HepG2 (cell line): ENCODE measurements around the gene TLE1. TPM values are rescaled to one million over a fixed set of nuclear protein-coding genes. Genes with fewer than 3 reads are reported as not detected.

Source experiments
- CHCHD3 ChIP-seq: sonication (generic); formaldehyde crosslinking; IDR thresholded peaks from 2 replicates; pipeline ENCODE4 v1.8.0; 2022; ENCODE audit warnings: mild to moderate bottlenecking, missing genetic modification reagents, moderate library complexity
- FOSL2 ChIP-seq: sonication (generic); formaldehyde crosslinking; IDR thresholded peaks from 2 replicates; pipeline ENCODE4 v1.4.0; 2020; ENCODE audit warnings: missing genetic modification reagents
- FOXK1 ChIP-seq: sonication (generic); formaldehyde crosslinking; IDR thresholded peaks from 2 replicates; pipeline ENCODE4 v1.4.0; 2020; ENCODE audit warnings: low read depth, missing genetic modification reagents, borderline replicate concordance
- GATAD1 ChIP-seq: IDR thresholded peaks from 2 replicates; pipeline ENCODE4 v1.6.1; 2016; ENCODE audit warnings: missing genetic modification reagents, missing compliant biosample characterization
- HOXA3 ChIP-seq: sonication (generic); formaldehyde crosslinking; IDR thresholded peaks from 2 replicates; pipeline ENCODE4 v1.5.0; 2020; ENCODE audit warnings: missing genetic modification reagents
- KDM3A ChIP-seq: IDR thresholded peaks from 2 replicates; pipeline ENCODE4 v1.6.1; 2018; ENCODE audit warnings: low read depth, missing compliant biosample characterization
- SP5 ChIP-seq: IDR thresholded peaks from 2 replicates; pipeline ENCODE4 v1.6.1; 2016; ENCODE audit warnings: low read depth, borderline replicate concordance
- SRSF9 ChIP-seq: fragments of 200-400 bp; formaldehyde crosslinking; IDR thresholded peaks from 2 replicates; pipeline ENCODE4 v1.6.1; 2018; ENCODE audit warnings: borderline replicate concordance, mild to moderate bottlenecking, low read depth, low read length; ENCODE audit not compliant: insufficient read depth, poor library complexity, severe bottlenecking
- SYNCRIP ChIP-seq: fragments of 200-400 bp; formaldehyde crosslinking; IDR thresholded peaks from 2 replicates; pipeline ENCODE4 v1.6.1; 2018; ENCODE audit warnings: mild to moderate bottlenecking, low read depth, low read length; ENCODE audit not compliant: insufficient read depth
- ZNF160 ChIP-seq: sonication (generic); formaldehyde crosslinking; IDR thresholded peaks from 2 replicates; pipeline ENCODE4 v1.8.0; 2022; ENCODE audit warnings: mild to moderate bottlenecking, inconsistent platforms, missing genetic modification reagents
- ZNF20 ChIP-seq: sonication (generic); formaldehyde crosslinking; IDR thresholded peaks from 2 replicates; pipeline ENCODE4 v1.4.0; 2020; ENCODE audit warnings: mild to moderate bottlenecking, moderate library complexity, missing genetic modification reagents
- ZNF550 ChIP-seq: sonication (generic); formaldehyde crosslinking; IDR thresholded peaks from 2 replicates; pipeline ENCODE4 v1.4.0; 2020; ENCODE audit warnings: mild to moderate bottlenecking, missing genetic modification reagents, borderline replicate concordance
- ZSCAN9 ChIP-seq: IDR thresholded peaks from 2 replicates; pipeline ENCODE4 v1.6.1; 2016; ENCODE audit warnings: borderline replicate concordance
- polyA plus RNA-seq, 8 experiments: library from polyadenylated mRNA; depleted of rRNA in 3 of 8; stranded (reverse) in 7 of 8; unstranded in 1 of 8; fragments of >200 nt; fragmentation: Illumina TruSeq in 4 of 8; extraction: Trizol in 4 of 8; gene quantifications; 2 replicates each; pipeline versions ENCODE4 v1.2.1 to v1.2.3, GENCODE V29; 2011 to 2016; ENCODE audit warnings: low read depth in 4 of 8, missing spikeins in 1 of 8, mixed read lengths in 1 of 8; ENCODE audit not compliant: insufficient read depth in 1 of 8
- total RNA-seq, 5 experiments: library from RNA; depleted of rRNA; stranded (reverse); fragments of >200 nt; fragmentation: Illumina TruSeq; extraction: Trizol; gene quantifications; 2 replicates each; pipeline ENCODE4 v1.2.3, GENCODE V29; 2016; ENCODE audit warnings: low read depth in 1 of 5
- TF ChIP-seq, protein P1 (sequence below): sonication (generic); formaldehyde crosslinking; IDR thresholded peaks from 2 replicates; pipeline ENCODE4 v1.4.0; 2020; ENCODE audit warnings: missing genetic modification reagents
- TF ChIP-seq, protein P2 (sequence below): fragments of 450-650 bp; IDR thresholded peaks from 2 replicates; pipeline ENCODE4 v1.6.1; 2017
- TF ChIP-seq, protein P3 (sequence below): sonication (generic); formaldehyde crosslinking; IDR thresholded peaks from 2 replicates; pipeline ENCODE4 v1.8.0; 2023; ENCODE audit warnings: mild to moderate bottlenecking, missing genetic modification reagents
- TF ChIP-seq, protein P4 (sequence below): sonication (generic); formaldehyde crosslinking; IDR thresholded peaks from 2 replicates; pipeline ENCODE4 v1.5.0; 2020; ENCODE audit warnings: missing genetic modification reagents, mild to moderate bottlenecking, borderline replicate concordance
- TF ChIP-seq, protein P5 (sequence below): IDR thresholded peaks from 2 replicates; pipeline ENCODE4 v1.6.1; 2018; ENCODE audit warnings: missing genetic modification reagents
- TF ChIP-seq, protein P6 (sequence below): sonication (generic); formaldehyde crosslinking; IDR thresholded peaks from 2 replicates; pipeline ENCODE4 v1.4.0; 2020; ENCODE audit warnings: mild to moderate bottlenecking, missing genetic modification reagents
- TF ChIP-seq, protein P7 (sequence below): sonication (generic); formaldehyde crosslinking; IDR thresholded peaks from 2 replicates; pipeline ENCODE4 v1.5.1; 2020; ENCODE audit warnings: mild to moderate bottlenecking, missing genetic modification reagents, borderline replicate concordance

TLE1 gene
- total and polyA plus RNA-seq, 2 of the 13 experiments (the other 11 are each of a cell fraction or from before 2014, with no cell fraction given), result 35.9 to 109 TPM

DNA sequence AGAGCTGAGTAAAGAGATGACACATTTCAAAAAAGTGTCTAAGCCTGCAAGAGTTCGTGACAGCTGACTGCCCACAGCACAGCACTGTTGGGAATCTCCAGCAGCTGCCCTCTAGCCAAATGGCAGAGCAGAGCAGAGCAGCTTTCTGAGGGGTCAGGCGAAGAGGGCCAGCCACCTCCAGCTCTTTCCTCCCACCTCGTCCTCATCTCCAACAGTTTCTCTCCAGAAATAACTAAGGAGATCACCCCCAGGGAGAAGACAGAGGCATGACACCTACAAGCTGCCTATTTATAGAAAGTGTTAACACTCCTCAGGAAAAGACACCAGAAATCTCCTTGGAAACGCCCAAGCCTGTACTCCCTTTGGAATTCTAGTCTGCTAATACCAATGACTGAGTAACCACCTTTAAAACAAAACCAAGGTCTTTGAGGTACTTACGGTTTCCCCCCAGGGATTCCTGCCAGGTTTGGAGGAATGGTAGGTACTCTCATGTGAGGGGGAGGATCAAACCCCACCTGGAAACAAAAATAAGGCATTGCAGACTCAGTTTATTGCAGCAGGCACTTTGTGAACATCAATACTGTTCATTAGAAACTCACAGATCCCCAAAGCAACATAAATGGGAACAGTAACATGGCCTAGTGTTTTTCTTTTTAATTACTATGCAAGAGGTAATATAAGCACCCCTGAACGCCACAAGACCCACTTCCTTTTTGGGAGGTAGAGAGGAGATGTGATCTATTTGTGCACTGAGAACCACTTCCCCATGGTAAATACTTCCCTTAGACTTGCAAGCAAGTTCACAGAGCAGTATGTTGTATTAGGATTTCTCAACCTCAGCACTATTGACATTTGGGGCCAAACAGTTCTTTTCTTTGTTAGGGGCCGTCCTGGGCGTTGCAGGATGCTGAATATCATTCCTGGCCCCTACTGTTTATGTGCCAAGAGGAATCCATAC lies 79.3 kb downstream of the TLE1 start (continued):
- TF ChIP-seq, protein P1, sequence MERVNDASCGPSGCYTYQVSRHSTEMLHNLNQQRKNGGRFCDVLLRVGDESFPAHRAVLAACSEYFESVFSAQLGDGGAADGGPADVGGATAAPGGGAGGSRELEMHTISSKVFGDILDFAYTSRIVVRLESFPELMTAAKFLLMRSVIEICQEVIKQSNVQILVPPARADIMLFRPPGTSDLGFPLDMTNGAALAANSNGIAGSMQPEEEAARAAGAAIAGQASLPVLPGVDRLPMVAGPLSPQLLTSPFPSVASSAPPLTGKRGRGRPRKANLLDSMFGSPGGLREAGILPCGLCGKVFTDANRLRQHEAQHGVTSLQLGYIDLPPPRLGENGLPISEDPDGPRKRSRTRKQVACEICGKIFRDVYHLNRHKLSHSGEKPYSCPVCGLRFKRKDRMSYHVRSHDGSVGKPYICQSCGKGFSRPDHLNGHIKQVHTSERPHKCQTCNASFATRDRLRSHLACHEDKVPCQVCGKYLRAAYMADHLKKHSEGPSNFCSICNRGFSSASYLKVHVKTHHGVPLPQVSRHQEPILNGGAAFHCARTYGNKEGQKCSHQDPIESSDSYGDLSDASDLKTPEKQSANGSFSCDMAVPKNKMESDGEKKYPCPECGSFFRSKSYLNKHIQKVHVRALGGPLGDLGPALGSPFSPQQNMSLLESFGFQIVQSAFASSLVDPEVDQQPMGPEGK (CRISPR knock-in tag), result peak; percentile 96
- TF ChIP-seq, protein P2, sequence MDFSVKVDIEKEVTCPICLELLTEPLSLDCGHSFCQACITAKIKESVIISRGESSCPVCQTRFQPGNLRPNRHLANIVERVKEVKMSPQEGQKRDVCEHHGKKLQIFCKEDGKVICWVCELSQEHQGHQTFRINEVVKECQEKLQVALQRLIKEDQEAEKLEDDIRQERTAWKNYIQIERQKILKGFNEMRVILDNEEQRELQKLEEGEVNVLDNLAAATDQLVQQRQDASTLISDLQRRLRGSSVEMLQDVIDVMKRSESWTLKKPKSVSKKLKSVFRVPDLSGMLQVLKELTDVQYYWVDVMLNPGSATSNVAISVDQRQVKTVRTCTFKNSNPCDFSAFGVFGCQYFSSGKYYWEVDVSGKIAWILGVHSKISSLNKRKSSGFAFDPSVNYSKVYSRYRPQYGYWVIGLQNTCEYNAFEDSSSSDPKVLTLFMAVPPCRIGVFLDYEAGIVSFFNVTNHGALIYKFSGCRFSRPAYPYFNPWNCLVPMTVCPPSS, result no peak
- TF ChIP-seq, protein P3, sequence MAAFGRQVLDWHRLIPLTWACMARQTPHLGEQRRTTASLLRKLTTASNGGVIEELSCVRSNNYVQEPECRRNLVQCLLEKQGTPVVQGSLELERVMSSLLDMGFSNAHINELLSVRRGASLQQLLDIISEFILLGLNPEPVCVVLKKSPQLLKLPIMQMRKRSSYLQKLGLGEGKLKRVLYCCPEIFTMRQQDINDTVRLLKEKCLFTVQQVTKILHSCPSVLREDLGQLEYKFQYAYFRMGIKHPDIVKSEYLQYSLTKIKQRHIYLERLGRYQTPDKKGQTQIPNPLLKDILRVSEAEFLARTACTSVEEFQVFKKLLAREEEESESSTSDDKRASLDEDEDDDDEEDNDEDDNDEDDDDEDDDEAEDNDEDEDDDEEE (CRISPR knock-in tag), result 0 out of 2 replicates have a peak, but pooled peaks have one; percentile 28
- TF ChIP-seq ZNF20 (no peak), SYNCRIP (no peak), FOSL2 (peak; percentile 80), CHCHD3 (CRISPR knock-in tag) (no peak), ZNF160 (CRISPR knock-in tag) (no peak), SP5 (CRISPR knock-in tag) (peak; percentile 97), ZNF550 (CRISPR knock-in tag) (no peak), FOXK1 (CRISPR knock-in tag) (peak; percentile 68; the same call in 1 of the 2 replicates), SRSF9 (no peak), ZSCAN9 (CRISPR knock-in tag) (peak; percentile 49; the same call in 1 of the 2 replicates), GATAD1 (CRISPR knock-in tag) (peak; percentile 61; the same call in 1 of the 2 replicates), HOXA3 (CRISPR knock-in tag) (peak; percentile 64; the same call in 1 of the 2 replicates), KDM3A (CRISPR knock-in tag) (peak; percentile 83; the same call in 1 of the 2 replicates)
- TF ChIP-seq, protein P4, sequence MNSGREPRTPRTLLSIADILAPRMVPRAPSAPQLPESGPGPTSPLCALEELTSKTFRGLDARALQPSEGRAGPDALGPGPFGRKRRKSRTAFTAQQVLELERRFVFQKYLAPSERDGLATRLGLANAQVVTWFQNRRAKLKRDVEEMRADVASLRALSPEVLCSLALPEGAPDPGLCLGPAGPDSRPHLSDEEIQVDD, result no peak
- TF ChIP-seq, protein P5, sequence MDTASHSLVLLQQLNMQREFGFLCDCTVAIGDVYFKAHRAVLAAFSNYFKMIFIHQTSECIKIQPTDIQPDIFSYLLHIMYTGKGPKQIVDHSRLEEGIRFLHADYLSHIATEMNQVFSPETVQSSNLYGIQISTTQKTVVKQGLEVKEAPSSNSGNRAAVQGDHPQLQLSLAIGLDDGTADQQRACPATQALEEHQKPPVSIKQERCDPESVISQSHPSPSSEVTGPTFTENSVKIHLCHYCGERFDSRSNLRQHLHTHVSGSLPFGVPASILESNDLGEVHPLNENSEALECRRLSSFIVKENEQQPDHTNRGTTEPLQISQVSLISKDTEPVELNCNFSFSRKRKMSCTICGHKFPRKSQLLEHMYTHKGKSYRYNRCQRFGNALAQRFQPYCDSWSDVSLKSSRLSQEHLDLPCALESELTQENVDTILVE (CRISPR knock-in tag), result peak; percentile 48; the same call in 1 of the 2 replicates
- TF ChIP-seq, protein P6, sequence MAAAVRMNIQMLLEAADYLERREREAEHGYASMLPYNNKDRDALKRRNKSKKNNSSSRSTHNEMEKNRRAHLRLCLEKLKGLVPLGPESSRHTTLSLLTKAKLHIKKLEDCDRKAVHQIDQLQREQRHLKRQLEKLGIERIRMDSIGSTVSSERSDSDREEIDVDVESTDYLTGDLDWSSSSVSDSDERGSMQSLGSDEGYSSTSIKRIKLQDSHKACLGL (CRISPR knock-in tag), result no peak
- TF ChIP-seq, protein P7, sequence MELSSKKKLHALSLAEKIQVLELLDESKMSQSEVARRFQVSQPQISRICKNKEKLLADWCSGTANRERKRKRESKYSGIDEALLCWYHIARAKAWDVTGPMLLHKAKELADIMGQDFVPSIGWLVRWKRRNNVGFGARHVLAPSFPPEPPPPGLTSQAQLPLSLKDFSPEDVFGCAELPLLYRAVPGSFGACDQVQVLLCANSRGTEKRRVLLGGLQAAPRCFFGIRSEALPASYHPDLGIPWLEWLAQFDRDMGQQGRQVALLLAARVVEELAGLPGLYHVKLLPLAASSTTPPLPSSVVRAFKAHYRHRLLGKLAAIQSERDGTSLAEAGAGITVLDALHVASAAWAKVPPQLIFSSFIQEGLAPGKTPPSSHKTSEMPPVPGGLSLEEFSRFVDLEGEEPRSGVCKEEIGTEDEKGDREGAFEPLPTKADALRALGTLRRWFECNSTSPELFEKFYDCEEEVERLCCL, result no peak
